ENCODE data around the gene CAMTA1.

- TF ChIP-seq ZBTB49 (tag by site-specific recombination; IDR thresholded peaks at IDR 0.05; ENCODE audit: low read depth) (no peak), ZNF404 (tag by site-specific recombination; IDR thresholded peaks at IDR 0.05) (no peak), CTCF (tag by site-specific recombination; IDR thresholded peaks at IDR 0.05) (no peak), YY1 (tag by site-specific recombination; IDR thresholded peaks at IDR 0.05) (no peak), ZNF37A (tag by site-specific recombination; IDR thresholded peaks at IDR 0.05) (no peak), ZBTB20 (tag by site-specific recombination; IDR thresholded peaks at IDR 0.05) (no peak), ELK4 (IDR thresholded peaks at IDR 0.05; ENCODE audit: borderline replicate concordance, low read depth, low read length) (no peak), ZBTB8A (tag by site-specific recombination; IDR thresholded peaks at IDR 0.05) (no peak), ZNF133 (tag by site-specific recombination; IDR thresholded peaks at IDR 0.05) (no peak), ZNF274 (IDR thresholded peaks at IDR 0.05; ENCODE audit: low read length) (no peak), ZNF274 (tag by site-specific recombination; IDR thresholded peaks at IDR 0.05; ENCODE audit: borderline replicate concordance) (no peak), ZNF16 (tag by site-specific recombination; IDR thresholded peaks at IDR 0.05; ENCODE audit: low read depth) (no peak), ZNF768 (tag by site-specific recombination; IDR thresholded peaks at IDR 0.05) (no peak), ZBTB26 (tag by site-specific recombination; optimal IDR thresholded peaks at IDR 0.05) (no peak)
- TF ChIP-seq, protein P1, sequence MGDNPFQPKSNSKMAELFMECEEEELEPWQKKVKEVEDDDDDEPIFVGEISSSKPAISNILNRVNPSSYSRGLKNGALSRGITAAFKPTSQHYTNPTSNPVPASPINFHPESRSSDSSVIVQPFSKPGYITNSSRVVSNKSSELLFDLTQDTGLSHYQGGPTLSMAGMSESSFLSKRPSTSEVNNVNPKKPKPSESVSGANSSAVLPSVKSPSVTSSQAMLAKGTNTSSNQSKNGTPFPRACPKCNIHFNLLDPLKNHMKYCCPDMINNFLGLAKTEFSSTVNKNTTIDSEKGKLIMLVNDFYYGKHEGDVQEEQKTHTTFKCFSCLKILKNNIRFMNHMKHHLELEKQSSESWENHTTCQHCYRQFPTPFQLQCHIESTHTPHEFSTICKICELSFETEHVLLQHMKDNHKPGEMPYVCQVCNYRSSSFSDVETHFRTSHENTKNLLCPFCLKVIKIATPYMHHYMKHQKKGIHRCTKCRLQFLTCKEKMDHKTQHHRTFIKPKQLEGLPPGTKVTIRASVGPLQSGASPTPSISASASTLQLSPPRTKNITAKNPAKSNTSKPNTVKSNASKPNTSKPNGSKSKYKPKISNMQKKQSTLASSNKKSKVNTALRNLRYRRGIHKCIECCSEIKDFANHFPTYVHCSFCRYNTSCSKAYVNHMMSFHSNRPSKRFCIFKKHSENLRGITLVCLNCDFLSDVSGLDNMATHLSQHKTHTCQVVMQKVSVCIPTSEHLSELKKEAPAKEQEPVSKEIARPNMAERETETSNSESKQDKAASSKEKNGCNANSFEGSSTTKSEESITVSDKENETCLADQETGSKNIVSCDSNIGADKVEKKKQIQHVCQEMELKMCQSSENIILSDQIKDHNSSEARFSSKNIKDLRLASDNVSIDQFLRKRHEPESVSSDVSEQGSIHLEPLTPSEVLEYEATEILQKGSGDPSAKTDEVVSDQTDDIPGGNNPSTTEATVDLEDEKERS (tag by site-specific recombination; IDR thresholded peaks at IDR 0.05), result no peak
Measured at GRCh38 chr1:6795203-6795602, 9.9 kb downstream of the CAMTA1 start.

Measured in HEK293 (cell line).